DND-41 (cell line): ENCODE measurements around the gene UBE2C.

Experiments used
- EZH2 ChIP-seq: IDR thresholded peaks from 3 replicates; pipeline ENCODE4 v1.6.1; 2012; ENCODE audit warnings: borderline replicate concordance, low read depth, mild to moderate bottlenecking, moderate library complexity, low read length, inconsistent platforms; ENCODE audit not compliant: severe bottlenecking
- TF ChIP-seq, protein P1 (sequence below): IDR thresholded peaks from 2 replicates; pipeline ENCODE4 v1.5.1; 2012; ENCODE audit warnings: borderline replicate concordance, low read length, moderate library complexity, mild to moderate bottlenecking; ENCODE audit not compliant: poor library complexity, severe bottlenecking; ENCODE audit errors: extremely low read depth

DNA sequence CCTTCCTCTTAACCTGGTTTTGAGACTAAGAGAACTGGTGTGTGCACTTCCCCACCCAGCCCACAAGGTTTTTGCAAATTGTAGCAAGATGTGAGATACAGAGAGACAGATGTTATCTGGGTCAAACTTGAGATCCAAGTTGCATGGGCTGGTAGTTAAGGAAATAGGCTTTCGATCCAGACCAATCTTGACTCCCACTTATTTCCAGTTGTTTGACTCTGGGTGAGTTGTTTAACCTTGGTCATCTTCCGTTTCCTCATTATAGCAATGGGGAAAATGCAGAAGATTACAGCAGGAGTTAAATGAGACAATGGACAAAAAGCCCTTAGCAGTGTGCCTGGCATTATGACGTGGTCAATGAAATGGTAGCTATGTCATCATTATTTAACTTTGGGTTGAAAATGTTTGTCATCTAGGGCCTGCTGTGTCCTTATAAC, 22.9 kb downstream of the UBE2C start:
- TF ChIP-seq, protein P1, sequence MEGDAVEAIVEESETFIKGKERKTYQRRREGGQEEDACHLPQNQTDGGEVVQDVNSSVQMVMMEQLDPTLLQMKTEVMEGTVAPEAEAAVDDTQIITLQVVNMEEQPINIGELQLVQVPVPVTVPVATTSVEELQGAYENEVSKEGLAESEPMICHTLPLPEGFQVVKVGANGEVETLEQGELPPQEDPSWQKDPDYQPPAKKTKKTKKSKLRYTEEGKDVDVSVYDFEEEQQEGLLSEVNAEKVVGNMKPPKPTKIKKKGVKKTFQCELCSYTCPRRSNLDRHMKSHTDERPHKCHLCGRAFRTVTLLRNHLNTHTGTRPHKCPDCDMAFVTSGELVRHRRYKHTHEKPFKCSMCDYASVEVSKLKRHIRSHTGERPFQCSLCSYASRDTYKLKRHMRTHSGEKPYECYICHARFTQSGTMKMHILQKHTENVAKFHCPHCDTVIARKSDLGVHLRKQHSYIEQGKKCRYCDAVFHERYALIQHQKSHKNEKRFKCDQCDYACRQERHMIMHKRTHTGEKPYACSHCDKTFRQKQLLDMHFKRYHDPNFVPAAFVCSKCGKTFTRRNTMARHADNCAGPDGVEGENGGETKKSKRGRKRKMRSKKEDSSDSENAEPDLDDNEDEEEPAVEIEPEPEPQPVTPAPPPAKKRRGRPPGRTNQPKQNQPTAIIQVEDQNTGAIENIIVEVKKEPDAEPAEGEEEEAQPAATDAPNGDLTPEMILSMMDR, result no peak
- no peak for TF ChIP-seq EZH2
